Right lobe of liver (tissue), 4 donors: ENCODE measurements around the gene KDM7A.

Experiments used
- CTCF ChIP-seq, 4 donors: fragments of 200-600 bp in 3 of 4; fragments of 450-650 bp in 1 of 4; IDR thresholded peaks; one replicate each; pipeline versions ENCODE4 v1.5.1 to v1.8.0; 2016 to 2022; ENCODE audit warnings: antibody characterized with exemption in 4 of 4, mild to moderate bottlenecking in 2 of 4
- POLR2A ChIP-seq: fragments of 450-650 bp; IDR thresholded peaks from one replicate; pipeline ENCODE4 v1.6.1; 2017; ENCODE audit warnings: antibody characterized with exemption, mild to moderate bottlenecking
- donor health status: DM: no; HTN: no; CAD: no.
- donor health status: DM: no; HTN: no; CAD: no.
- donor health status: DM: no; HTN: yes; CAD: no.

- no peak for TF ChIP-seq CTCF (IDR thresholded peaks at IDR 0.05)
- TF ChIP-seq POLR2A: no peak
Measured at GRCh38 chr7:140122965-140123364, 53.8 kb downstream of the KDM7A start.
